Measurements from ENCODE around the gene MACROD2.

Gene MACROD2

GRCh38 chr20:14838663-14839628 lies 843.6 kb downstream of the MACROD2 start:
- no peak for DNase-seq

GRCh38 chr20:14845199-14846160 lies 850.2 kb downstream of the MACROD2 start:
- DNase-seq, result no peak

GRCh38 chr20:14848806-14849205 lies 853.5 kb downstream of the MACROD2 start:
- DNase-seq, result no peak

GRCh38 chr20:14853079-14853478 lies 857.8 kb downstream of the MACROD2 start:
- DNase-seq, result no peak

GRCh38 chr20:14855171-14855570 lies 859.9 kb downstream of the MACROD2 start:
- no peak for DNase-seq

GRCh38 chr20:14859627-14860026 lies 864.3 kb downstream of the MACROD2 start:
- no peak for DNase-seq

GRCh38 chr20:14860410-14860814 lies 865.1 kb downstream of the MACROD2 start:
- no peak for DNase-seq

GRCh38 chr20:14861028-14861699 lies 865.8 kb downstream of the MACROD2 start:
- DNase-seq, result no peak

GRCh38 chr20:14865169-14865568 lies 869.9 kb downstream of the MACROD2 start:
- no peak for DNase-seq

GRCh38 chr20:14865731-14866130 lies 870.4 kb downstream of the MACROD2 start:
- no peak for DNase-seq

- DNase-seq, result no peak
Measured at GRCh38 chr20:14866841-14867514, 871.7 kb downstream of the MACROD2 start.

GRCh38 chr20:14877301-14878028 lies 882.1 kb downstream of the MACROD2 start:
- no peak for DNase-seq

- no peak for DNase-seq
Measured at GRCh38 chr20:14878676-14879019, 883.3 kb downstream of the MACROD2 start.

GRCh38 chr20:14879020-14879697 lies 883.8 kb downstream of the MACROD2 start:
- DNase-seq, result no peak

- no peak for DNase-seq
Measured at GRCh38 chr20:14879839-14880238, 884.5 kb downstream of the MACROD2 start.

GRCh38 chr20:14881518-14881917 lies 886.2 kb downstream of the MACROD2 start:
- no peak for DNase-seq

GRCh38 chr20:14882157-14882556 lies 886.8 kb downstream of the MACROD2 start:
- no peak for DNase-seq

- DNase-seq, result no peak
Measured at GRCh38 chr20:14882846-14883245, 887.5 kb downstream of the MACROD2 start.

GRCh38 chr20:14883324-14883723 lies 888.0 kb downstream of the MACROD2 start:
- no peak for DNase-seq

GRCh38 chr20:14885661-14886060 lies 890.3 kb downstream of the MACROD2 start:
- no peak for DNase-seq

- DNase-seq, result no peak
Measured at GRCh38 chr20:14888134-14888533, 892.8 kb downstream of the MACROD2 start.
